ENCODE results near the gene MYL5.

DNA sequence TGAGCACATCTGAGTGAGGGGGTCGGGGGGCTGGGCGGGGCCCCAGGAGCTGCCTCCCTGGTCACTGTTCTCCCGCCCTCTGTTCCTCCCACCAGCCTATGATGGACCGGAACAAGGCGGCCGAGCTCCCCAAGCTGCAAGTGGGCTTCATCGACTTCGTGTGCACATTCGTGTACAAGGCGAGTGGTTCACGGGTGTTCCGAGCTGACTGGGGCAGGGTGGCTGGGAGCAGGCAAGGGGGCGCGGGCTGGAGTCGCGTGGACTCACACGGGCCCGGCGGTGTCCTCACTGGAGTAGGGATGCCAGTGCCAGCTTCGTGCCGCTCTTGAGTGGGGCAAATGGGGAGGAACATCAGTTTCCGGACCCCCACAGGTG is 7.9 kb upstream of the MYL5 start:
- TF ChIP-seq, protein P1, sequence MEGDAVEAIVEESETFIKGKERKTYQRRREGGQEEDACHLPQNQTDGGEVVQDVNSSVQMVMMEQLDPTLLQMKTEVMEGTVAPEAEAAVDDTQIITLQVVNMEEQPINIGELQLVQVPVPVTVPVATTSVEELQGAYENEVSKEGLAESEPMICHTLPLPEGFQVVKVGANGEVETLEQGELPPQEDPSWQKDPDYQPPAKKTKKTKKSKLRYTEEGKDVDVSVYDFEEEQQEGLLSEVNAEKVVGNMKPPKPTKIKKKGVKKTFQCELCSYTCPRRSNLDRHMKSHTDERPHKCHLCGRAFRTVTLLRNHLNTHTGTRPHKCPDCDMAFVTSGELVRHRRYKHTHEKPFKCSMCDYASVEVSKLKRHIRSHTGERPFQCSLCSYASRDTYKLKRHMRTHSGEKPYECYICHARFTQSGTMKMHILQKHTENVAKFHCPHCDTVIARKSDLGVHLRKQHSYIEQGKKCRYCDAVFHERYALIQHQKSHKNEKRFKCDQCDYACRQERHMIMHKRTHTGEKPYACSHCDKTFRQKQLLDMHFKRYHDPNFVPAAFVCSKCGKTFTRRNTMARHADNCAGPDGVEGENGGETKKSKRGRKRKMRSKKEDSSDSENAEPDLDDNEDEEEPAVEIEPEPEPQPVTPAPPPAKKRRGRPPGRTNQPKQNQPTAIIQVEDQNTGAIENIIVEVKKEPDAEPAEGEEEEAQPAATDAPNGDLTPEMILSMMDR (IDR thresholded peaks at IDR 0.05; ENCODE audit: insufficient read depth, low read length, poor library complexity, severe bottlenecking): no peak
- TF ChIP-seq EZH2phosphoT487 (conservative IDR thresholded peaks at IDR 0.05; ENCODE audit: low read length): no peak
